ENCODE results near the gene CTPS1. TPM values are rescaled to one million over a fixed set of nuclear protein-coding genes. Genes with fewer than 3 reads are reported as not detected.

The CTPS1 gene
- polyA plus RNA-seq, 1 donor from 2014 or later: 76.1 TPM

DNA sequence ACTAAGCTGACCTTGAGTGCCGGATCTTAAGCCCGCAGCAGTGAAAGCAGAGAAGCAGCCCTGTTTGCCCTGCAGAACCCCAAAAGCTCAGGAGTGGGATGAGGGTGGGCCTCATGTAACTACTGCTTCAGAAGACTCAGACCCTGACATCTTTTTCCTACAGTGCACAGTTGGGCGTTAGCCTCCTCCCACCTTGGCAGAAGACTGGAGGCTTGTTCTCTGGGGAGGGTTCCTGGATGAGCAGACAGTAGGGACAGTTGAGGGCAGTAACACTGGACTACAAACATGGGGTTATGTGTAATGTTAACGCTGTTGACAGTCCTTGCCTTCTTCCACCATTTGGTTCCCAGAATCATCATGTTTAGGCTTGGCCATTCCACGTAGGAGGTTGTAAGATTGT, 9.6 kb downstream of the CTPS1 start:
- Histone ChIP-seq H2AFZ (ENCODE audit: low read depth, low read length) (no peak overlapping the region), H3K27ac (ENCODE audit: low read length) (no peak overlapping the region), H3K79me2 (replicated peaks; ENCODE audit: insufficient read depth, low read length) (no peaks in the 10 kb centered on the region), H3K4me2 (ENCODE audit: low read length) (no peak overlapping the region), H3K9ac (ENCODE audit: low read length) (no peak overlapping the region), H3K9me2 (ENCODE audit: insufficient read depth, low read length) (no peaks in the 10 kb centered on the region), H3K4me3 (ENCODE audit: low read length) (no peak overlapping the region), H3K9me3 (ENCODE audit: low read length) (no peaks in the 10 kb centered on the region), H3F3A (ENCODE audit: insufficient read depth, low read length, poor library complexity, severe bottlenecking) (no peaks in the 10 kb centered on the region), H3K27me3 (ENCODE audit: insufficient read depth, low read depth, low read length) (no peaks in the 10 kb centered on the region), H4K20me1 (ENCODE audit: insufficient read depth) (no peaks in the 10 kb centered on the region), H3K36me3 (ENCODE audit: insufficient read depth, low read length) (peaks cover 13% of the 10 kb centered on the region)
- TF ChIP-seq MXI1 (conservative IDR thresholded peaks at IDR 0.05; ENCODE audit: poor library complexity, severe bottlenecking) (no peak), TAF1 (IDR thresholded peaks at IDR 0.05; ENCODE audit: low read depth) (no peak), EZH2 (IDR thresholded peaks at IDR 0.05; ENCODE audit: borderline replicate concordance, insufficient read depth, low read length, poor library complexity, severe bottlenecking) (no peak), SMC3 (conservative IDR thresholded peaks at IDR 0.05; ENCODE audit: poor library complexity) (no peak), CTCF (IDR thresholded peaks at IDR 0.05; ENCODE audit: poor library complexity, severe bottlenecking) (no peak), EP300 (conservative IDR thresholded peaks at IDR 0.05; ENCODE audit: poor library complexity, severe bottlenecking) (no peak), RAD21 (conservative IDR thresholded peaks at IDR 0.05) (no peak), POLR2AphosphoS5 (IDR thresholded peaks at IDR 0.05) (no peak)
- TF ChIP-seq, protein P1, sequence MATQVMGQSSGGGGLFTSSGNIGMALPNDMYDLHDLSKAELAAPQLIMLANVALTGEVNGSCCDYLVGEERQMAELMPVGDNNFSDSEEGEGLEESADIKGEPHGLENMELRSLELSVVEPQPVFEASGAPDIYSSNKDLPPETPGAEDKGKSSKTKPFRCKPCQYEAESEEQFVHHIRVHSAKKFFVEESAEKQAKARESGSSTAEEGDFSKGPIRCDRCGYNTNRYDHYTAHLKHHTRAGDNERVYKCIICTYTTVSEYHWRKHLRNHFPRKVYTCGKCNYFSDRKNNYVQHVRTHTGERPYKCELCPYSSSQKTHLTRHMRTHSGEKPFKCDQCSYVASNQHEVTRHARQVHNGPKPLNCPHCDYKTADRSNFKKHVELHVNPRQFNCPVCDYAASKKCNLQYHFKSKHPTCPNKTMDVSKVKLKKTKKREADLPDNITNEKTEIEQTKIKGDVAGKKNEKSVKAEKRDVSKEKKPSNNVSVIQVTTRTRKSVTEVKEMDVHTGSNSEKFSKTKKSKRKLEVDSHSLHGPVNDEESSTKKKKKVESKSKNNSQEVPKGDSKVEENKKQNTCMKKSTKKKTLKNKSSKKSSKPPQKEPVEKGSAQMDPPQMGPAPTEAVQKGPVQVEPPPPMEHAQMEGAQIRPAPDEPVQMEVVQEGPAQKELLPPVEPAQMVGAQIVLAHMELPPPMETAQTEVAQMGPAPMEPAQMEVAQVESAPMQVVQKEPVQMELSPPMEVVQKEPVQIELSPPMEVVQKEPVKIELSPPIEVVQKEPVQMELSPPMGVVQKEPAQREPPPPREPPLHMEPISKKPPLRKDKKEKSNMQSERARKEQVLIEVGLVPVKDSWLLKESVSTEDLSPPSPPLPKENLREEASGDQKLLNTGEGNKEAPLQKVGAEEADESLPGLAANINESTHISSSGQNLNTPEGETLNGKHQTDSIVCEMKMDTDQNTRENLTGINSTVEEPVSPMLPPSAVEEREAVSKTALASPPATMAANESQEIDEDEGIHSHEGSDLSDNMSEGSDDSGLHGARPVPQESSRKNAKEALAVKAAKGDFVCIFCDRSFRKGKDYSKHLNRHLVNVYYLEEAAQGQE (IDR thresholded peaks at IDR 0.05; ENCODE audit: borderline replicate concordance): no peak

GRCh38 chr1:40997096-40997495, 17.6 kb downstream of the CTPS1 start:
- no peaks in the 10 kb centered on the region for H4K20me1 ChIP-seq (ENCODE audit: insufficient read depth)

More at GRCh38 chr1:40997096-40997495, 17.6 kb downstream of the CTPS1 start:
- TF ChIP-seq POLR2AphosphoS5 (IDR thresholded peaks at IDR 0.05) (no peak), SMC3 (conservative IDR thresholded peaks at IDR 0.05; ENCODE audit: poor library complexity) (no peak), EZH2 (IDR thresholded peaks at IDR 0.05; ENCODE audit: borderline replicate concordance, insufficient read depth, low read length, poor library complexity, severe bottlenecking) (no peak), MXI1 (conservative IDR thresholded peaks at IDR 0.05; ENCODE audit: poor library complexity, severe bottlenecking) (no peak), EP300 (conservative IDR thresholded peaks at IDR 0.05; ENCODE audit: poor library complexity, severe bottlenecking) (no peak), RAD21 (conservative IDR thresholded peaks at IDR 0.05) (no peak), CTCF (IDR thresholded peaks at IDR 0.05; ENCODE audit: poor library complexity, severe bottlenecking) (no peak), TAF1 (IDR thresholded peaks at IDR 0.05; ENCODE audit: low read depth) (no peak)
- TF ChIP-seq, protein P1 (IDR thresholded peaks at IDR 0.05; ENCODE audit: borderline replicate concordance): no peak
- no peak overlapping the region for H2AFZ ChIP-seq (ENCODE audit: low read depth, low read length)
- no peaks in the 10 kb centered on the region for H3F3A ChIP-seq (ENCODE audit: insufficient read depth, low read length, poor library complexity, severe bottlenecking)
- H3K27ac ChIP-seq (ENCODE audit: low read length): no peak overlapping the region
- H3K9me3 ChIP-seq (ENCODE audit: low read length): no peaks in the 10 kb centered on the region
- no peak overlapping the region for H3K4me2 ChIP-seq (ENCODE audit: low read length)
- peaks cover 17% of the 10 kb centered on the region for H3K36me3 ChIP-seq (ENCODE audit: insufficient read depth, low read length)
- no peaks in the 10 kb centered on the region for H3K27me3 ChIP-seq (ENCODE audit: insufficient read depth, low read depth, low read length)
- H3K9me2 ChIP-seq (ENCODE audit: insufficient read depth, low read length): no peaks in the 10 kb centered on the region
- no peaks in the 10 kb centered on the region for H3K79me2 ChIP-seq (replicated peaks; ENCODE audit: insufficient read depth, low read length)
- H3K4me3 ChIP-seq (ENCODE audit: low read length): no peak overlapping the region
- H3K9ac ChIP-seq (ENCODE audit: low read length): no peak overlapping the region
